ENCODE data around the gene MAPK8. TPM values are rescaled to one million over a fixed set of nuclear protein-coding genes. Genes with fewer than 3 reads are reported as not detected.
"Not testable (repeated sequence)": the region's sequence is repeated elsewhere in the genome, so short reads cannot be mapped to it uniquely, and the experiment has no call there.

MAPK8 gene
- total RNA-seq, 2 experiments from 2014 or later: 29.1 to 40.5 TPM

DNA sequence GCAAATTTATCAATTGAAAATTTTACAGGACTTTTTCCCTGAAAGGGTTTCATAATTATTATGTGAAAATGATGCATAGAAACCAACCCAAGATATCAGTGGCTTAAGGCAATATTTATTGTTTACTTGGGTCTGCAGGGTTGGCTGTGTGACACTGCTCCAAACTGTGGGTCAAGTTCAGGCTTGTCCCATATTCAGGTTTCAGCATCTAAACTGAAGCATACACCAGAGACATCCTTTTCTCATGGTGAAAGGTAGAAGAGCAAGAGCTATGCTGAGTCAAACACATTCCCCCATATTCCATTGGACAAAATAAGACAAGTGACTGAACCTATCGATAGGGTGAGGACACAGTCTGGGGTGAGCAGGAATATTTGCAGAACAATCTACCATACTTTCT, 110.9 kb downstream of the MAPK8 start:
- intact Hi-C loops (cut with micrococcal nuclease; ENCODE audit: unreplicated experiment): no loop called here
- no peaks in the 10 kb centered on the region for H3K9me3 ChIP-seq (ENCODE audit: low read length)
- H3K79me2 ChIP-seq (ENCODE audit: insufficient read depth, low read depth, low read length): no peaks in the 10 kb centered on the region
- no peaks in the 10 kb centered on the region for H3K9me2 ChIP-seq (ENCODE audit: insufficient read depth, low read length)
- no peaks in the 10 kb centered on the region for H3K4me1 ChIP-seq (ENCODE audit: insufficient read depth, low read length, poor library complexity, severe bottlenecking)
- no peak overlapping the region for H3K4me3 ChIP-seq (ENCODE audit: low read depth, low read length, poor library complexity, severe bottlenecking)
- H2AFZ ChIP-seq (ENCODE audit: low read length): no peak overlapping the region
- no peaks in the 10 kb centered on the region for H4K20me1 ChIP-seq (ENCODE audit: insufficient read depth, low read length)
- POLR2A ChIA-PET: interaction anchor here (1.1 kb wide), 1 partner anchor 17 kb away, joined by 3 read pairs; no protein-coding TSS in a partner anchor
- no peak for DNase-seq (ENCODE audit: low spot score)
- no peak for TF ChIP-seq EZH2phosphoT487 (IDR thresholded peaks at IDR 0.05; ENCODE audit: borderline replicate concordance, low read depth, low read length)
- TF ChIP-seq, protein P1, sequence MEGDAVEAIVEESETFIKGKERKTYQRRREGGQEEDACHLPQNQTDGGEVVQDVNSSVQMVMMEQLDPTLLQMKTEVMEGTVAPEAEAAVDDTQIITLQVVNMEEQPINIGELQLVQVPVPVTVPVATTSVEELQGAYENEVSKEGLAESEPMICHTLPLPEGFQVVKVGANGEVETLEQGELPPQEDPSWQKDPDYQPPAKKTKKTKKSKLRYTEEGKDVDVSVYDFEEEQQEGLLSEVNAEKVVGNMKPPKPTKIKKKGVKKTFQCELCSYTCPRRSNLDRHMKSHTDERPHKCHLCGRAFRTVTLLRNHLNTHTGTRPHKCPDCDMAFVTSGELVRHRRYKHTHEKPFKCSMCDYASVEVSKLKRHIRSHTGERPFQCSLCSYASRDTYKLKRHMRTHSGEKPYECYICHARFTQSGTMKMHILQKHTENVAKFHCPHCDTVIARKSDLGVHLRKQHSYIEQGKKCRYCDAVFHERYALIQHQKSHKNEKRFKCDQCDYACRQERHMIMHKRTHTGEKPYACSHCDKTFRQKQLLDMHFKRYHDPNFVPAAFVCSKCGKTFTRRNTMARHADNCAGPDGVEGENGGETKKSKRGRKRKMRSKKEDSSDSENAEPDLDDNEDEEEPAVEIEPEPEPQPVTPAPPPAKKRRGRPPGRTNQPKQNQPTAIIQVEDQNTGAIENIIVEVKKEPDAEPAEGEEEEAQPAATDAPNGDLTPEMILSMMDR (conservative IDR thresholded peaks at IDR 0.05; ENCODE audit: low read length): no peak
- no peak overlapping the region for H3K4me2 ChIP-seq (ENCODE audit: low read length)
- BruUV-seq (replicated peaks): no TSS peak
- CTCF ChIA-PET (ENCODE audit: unreplicated experiment): no interaction called here
- peaks cover 6% of the 10 kb centered on the region for H3K36me3 ChIP-seq (ENCODE audit: insufficient read depth, low read length)
- H3K27ac ChIP-seq (ENCODE audit: low read depth, low read length, poor library complexity, severe bottlenecking): no peak overlapping the region

DNA sequence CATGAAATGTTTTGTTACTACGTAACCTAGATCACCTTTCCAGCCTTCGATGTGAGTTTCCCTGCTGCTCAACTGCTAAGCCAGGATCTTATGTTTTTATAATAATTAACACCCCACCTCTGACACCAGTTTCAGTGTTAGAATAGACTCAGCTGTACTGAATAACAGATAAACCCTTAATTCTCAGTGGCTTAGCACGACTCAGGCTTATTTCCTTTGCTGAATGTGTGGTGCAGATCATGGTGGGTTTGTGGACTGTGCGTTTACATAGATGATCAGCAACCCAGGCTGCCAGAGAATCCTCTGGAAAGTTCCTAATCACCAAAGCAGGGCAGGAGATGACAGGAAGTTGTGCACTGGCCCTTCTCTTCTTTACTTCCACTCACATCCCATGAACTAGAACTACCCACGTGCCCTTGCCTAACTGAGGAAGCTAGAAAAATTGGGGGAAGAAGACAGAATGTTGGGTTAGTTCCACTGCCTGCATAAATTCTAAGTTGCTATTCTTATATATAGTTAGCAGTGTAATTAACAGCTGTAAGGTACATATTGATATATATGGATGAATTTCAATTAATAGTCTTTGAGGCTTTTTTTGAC, 111.8 kb downstream of the MAPK8 start:
- TF ChIP-seq, protein P1 (conservative IDR thresholded peaks at IDR 0.05; ENCODE audit: low read length): no peak
- TF ChIP-seq EZH2phosphoT487 (IDR thresholded peaks at IDR 0.05; ENCODE audit: borderline replicate concordance, low read depth, low read length): no peak
- Histone ChIP-seq H3K4me3 (ENCODE audit: low read depth, low read length, poor library complexity, severe bottlenecking) (no peak overlapping the region), H3K9me3 (ENCODE audit: low read length) (no peaks in the 10 kb centered on the region), H3K36me3 (ENCODE audit: insufficient read depth, low read length) (no peaks in the 10 kb centered on the region), H3K4me2 (ENCODE audit: low read length) (no peak overlapping the region), H3K4me1 (ENCODE audit: insufficient read depth, low read length, poor library complexity, severe bottlenecking) (no peaks in the 10 kb centered on the region), H3K27ac (ENCODE audit: low read depth, low read length, poor library complexity, severe bottlenecking) (no peak overlapping the region), H3K79me2 (ENCODE audit: insufficient read depth, low read depth, low read length) (no peaks in the 10 kb centered on the region), H4K20me1 (ENCODE audit: insufficient read depth, low read length) (no peaks in the 10 kb centered on the region), H3K9me2 (ENCODE audit: insufficient read depth, low read length) (no peaks in the 10 kb centered on the region), H2AFZ (ENCODE audit: low read length) (no peak overlapping the region)
- no TSS peak for BruUV-seq (replicated peaks)
- POLR2A ChIA-PET: interaction anchor here (0.7 kb wide), 1 partner anchor 38 kb away, joined by 3 read pairs; no protein-coding TSS in a partner anchor
- DNase-seq (ENCODE audit: low spot score): no peak
- CTCF ChIA-PET (ENCODE audit: unreplicated experiment): no interaction called here
- intact Hi-C loops (cut with micrococcal nuclease; ENCODE audit: unreplicated experiment): no loop called here

DNA sequence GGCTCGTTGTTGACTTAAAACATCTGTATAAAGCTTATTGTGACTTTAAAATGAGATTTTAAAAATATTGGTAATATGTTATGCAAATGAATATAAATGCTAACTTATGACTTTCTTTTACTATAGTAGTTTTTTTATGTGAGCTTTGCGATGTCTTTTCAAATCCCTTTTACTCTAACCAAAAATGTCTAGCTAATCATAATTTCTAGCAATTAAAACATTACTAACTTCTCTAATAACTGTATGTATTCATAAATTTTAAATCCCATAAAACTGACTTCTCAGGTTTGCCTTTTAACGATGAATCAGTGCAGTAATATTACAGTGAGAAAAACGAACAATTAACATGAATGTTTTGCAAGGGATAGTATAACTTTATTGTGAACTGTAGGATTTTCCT, 113.2 kb downstream of the MAPK8 start:
- Histone ChIP-seq H3K9me2 (ENCODE audit: insufficient read depth, low read length) (no peaks in the 10 kb centered on the region), H2AFZ (ENCODE audit: low read length) (no peak overlapping the region), H4K20me1 (ENCODE audit: insufficient read depth, low read length) (no peaks in the 10 kb centered on the region), H3K4me1 (ENCODE audit: insufficient read depth, low read length, poor library complexity, severe bottlenecking) (no peaks in the 10 kb centered on the region), H3K4me3 (ENCODE audit: low read depth, low read length, poor library complexity, severe bottlenecking) (no peak overlapping the region), H3K9me3 (ENCODE audit: low read length) (no peaks in the 10 kb centered on the region), H3K27ac (ENCODE audit: low read depth, low read length, poor library complexity, severe bottlenecking) (no peak overlapping the region), H3K36me3 (ENCODE audit: insufficient read depth, low read length) (no peaks in the 10 kb centered on the region), H3K79me2 (ENCODE audit: insufficient read depth, low read depth, low read length) (no peaks in the 10 kb centered on the region), H3K4me2 (ENCODE audit: low read length) (no peak overlapping the region)
- DNase-seq (ENCODE audit: low spot score): no peak
- ChIA-PET POLR2A (interaction anchor here (1.5 kb wide), 1 partner anchor 13 kb away, joined by 4 read pairs; no protein-coding TSS in a partner anchor), CTCF (ENCODE audit: unreplicated experiment) (no interaction called here)
- no TSS peak for BruUV-seq (replicated peaks)
- TF ChIP-seq, protein P1 (conservative IDR thresholded peaks at IDR 0.05; ENCODE audit: low read length): no peak
- no peak for TF ChIP-seq EZH2phosphoT487 (IDR thresholded peaks at IDR 0.05; ENCODE audit: borderline replicate concordance, low read depth, low read length)
- intact Hi-C loops (cut with micrococcal nuclease; ENCODE audit: unreplicated experiment): no loop called here

DNA sequence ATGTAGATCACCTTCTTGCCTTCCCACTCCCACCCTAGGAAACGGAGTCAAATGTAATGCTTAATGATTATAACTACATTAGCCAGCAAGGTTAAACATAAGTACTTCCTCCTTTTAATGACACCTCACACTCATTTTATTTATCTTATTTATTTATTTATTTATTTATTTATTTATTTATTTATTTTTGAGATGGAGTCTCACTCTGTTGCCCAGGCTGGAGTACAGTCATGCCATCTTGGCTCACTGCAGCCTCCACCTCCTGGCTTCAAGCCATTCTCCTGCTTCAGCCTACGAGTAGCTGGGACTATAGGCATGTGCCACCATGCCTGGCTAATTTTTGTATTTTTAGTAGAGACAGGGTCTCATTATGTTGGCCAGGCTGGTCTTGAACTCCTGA, 115.4 kb downstream of the MAPK8 start:
- H2AFZ ChIP-seq (ENCODE audit: low read length); BruUV-seq (replicated peaks); intact Hi-C loops (cut with micrococcal nuclease; ENCODE audit: unreplicated experiment); DNase-seq (ENCODE audit: low spot score); H3K4me1 ChIP-seq (ENCODE audit: insufficient read depth, low read length, poor library complexity, severe bottlenecking); H3K4me2 ChIP-seq (ENCODE audit: low read length); H3K36me3 ChIP-seq (ENCODE audit: insufficient read depth, low read length); H4K20me1 ChIP-seq (ENCODE audit: insufficient read depth, low read length); H3K79me2 ChIP-seq (ENCODE audit: insufficient read depth, low read depth, low read length); H3K9me2 ChIP-seq (ENCODE audit: insufficient read depth, low read length); H3K27ac ChIP-seq (ENCODE audit: low read depth, low read length, poor library complexity, severe bottlenecking); H3K9me3 ChIP-seq (ENCODE audit: low read length); H3K4me3 ChIP-seq (ENCODE audit: low read depth, low read length, poor library complexity, severe bottlenecking); CTCF ChIA-PET (ENCODE audit: unreplicated experiment): not testable (repeated sequence)
- POLR2A ChIA-PET: interaction anchor here (0.7 kb wide), 1 partner anchor 420 kb away, joined by 3 read pairs; no protein-coding TSS in a partner anchor

Measured in OCI-LY7 (cell line).